MM.1S (cell line): ENCODE results near the gene S100A8.

Source experiments
- EZH2 ChIP-seq: fragments of 300-600 bp; sonication (generic); optimal IDR thresholded peaks from 2 replicates; pipeline ENCODE3; 2017; ENCODE audit warnings: low read depth, mild to moderate bottlenecking, antibody characterized with exemption, low read length, mixed read lengths
- EZH2phosphoT487 ChIP-seq: fragments of 300-600 bp; sonication (generic); IDR thresholded peaks from 2 replicates; pipeline ENCODE4 v1.6.1; 2018; ENCODE audit warnings: antibody characterized with exemption, low read length
- TF ChIP-seq, protein P1 (sequence below): fragments of 300-600 bp; sonication (generic); IDR thresholded peaks from 2 replicates; pipeline ENCODE4 v1.5.1; 2016; ENCODE audit warnings: antibody characterized with exemption, low read length, mixed read lengths

DNA sequence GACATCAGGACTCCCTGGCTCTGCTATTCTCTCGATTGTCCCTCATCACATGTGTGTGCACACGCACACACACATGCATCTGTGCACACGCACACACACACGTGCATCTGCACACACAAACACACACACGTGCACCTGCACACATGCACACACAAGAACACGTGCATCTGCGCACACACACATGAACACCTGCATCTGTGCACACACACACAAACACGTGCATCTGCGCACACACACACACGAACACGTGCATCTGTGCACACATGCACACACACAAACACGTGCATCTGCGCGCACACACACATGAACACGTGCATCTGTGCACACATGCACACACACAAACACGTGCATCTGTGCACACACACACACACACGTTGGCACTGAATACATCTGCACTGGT, 40.1 kb upstream of the S100A8 start:
- TF ChIP-seq, protein P1, sequence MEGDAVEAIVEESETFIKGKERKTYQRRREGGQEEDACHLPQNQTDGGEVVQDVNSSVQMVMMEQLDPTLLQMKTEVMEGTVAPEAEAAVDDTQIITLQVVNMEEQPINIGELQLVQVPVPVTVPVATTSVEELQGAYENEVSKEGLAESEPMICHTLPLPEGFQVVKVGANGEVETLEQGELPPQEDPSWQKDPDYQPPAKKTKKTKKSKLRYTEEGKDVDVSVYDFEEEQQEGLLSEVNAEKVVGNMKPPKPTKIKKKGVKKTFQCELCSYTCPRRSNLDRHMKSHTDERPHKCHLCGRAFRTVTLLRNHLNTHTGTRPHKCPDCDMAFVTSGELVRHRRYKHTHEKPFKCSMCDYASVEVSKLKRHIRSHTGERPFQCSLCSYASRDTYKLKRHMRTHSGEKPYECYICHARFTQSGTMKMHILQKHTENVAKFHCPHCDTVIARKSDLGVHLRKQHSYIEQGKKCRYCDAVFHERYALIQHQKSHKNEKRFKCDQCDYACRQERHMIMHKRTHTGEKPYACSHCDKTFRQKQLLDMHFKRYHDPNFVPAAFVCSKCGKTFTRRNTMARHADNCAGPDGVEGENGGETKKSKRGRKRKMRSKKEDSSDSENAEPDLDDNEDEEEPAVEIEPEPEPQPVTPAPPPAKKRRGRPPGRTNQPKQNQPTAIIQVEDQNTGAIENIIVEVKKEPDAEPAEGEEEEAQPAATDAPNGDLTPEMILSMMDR = no peak
- no peak for TF ChIP-seq EZH2phosphoT487
- TF ChIP-seq EZH2 = no peak
